Common myeloid progenitor, CD34-positive (primary cell): ENCODE results near the gene ATP2B1.

ENCODE experiments used
- CTCF ChIA-PET: fragments of 350-600 bp; sonication (Branson Sonifier 250); formaldehyde crosslinking; loops from one replicate; lab custom pipeline; 2021; ENCODE audit warnings: antibody characterized with exemption; lab: Charles Lee
- POLR2A ChIA-PET: fragments of 350-600 bp; sonication (Branson Sonifier 250); formaldehyde crosslinking; loops from one replicate; lab custom pipeline; 2021; ENCODE audit warnings: antibody characterized with exemption; lab: Charles Lee
- DNase-seq, 3 donors: peaks; one replicate each; pipeline versions ENCODE4 v3.0.0 to v3.0.0-alpha.2; 2013
- H3K27ac ChIP-seq, 2 experiments: 1 replicate in 1 of 2; 2 replicates in 1 of 2; pipeline ENCODE4 v1.7.0; 2013; ENCODE audit warnings: inconsistent platforms in 2 of 2, low read length in 2 of 2, mild to moderate bottlenecking in 2 of 2, low read depth in 1 of 2, moderate library complexity in 1 of 2; ENCODE audit not compliant: severe bottlenecking in 2 of 2, insufficient read depth in 1 of 2, poor library complexity in 1 of 2
- H3K27me3 ChIP-seq, 5 experiments: replicated peaks in 2 of 5; 1 replicate in 3 of 5; 2 replicates in 2 of 5; pipeline versions ENCODE4 v1.6.1 to v1.7.0; 2013; ENCODE audit warnings: low read length in 4 of 5, mild to moderate bottlenecking in 2 of 5, moderate library complexity in 2 of 5, inconsistent platforms in 1 of 5; ENCODE audit not compliant: insufficient read depth in 5 of 5, control insufficient read depth in 4 of 5
- H3K36me3 ChIP-seq, 4 experiments: 1 replicate in 2 of 4; 2 replicates in 2 of 4; pipeline versions ENCODE4 v1.6.1 to v1.7.0; 2013; ENCODE audit warnings: low read length in 3 of 4, control low read depth in 1 of 4, mild to moderate bottlenecking in 1 of 4; ENCODE audit not compliant: control insufficient read depth in 4 of 4, insufficient read depth in 4 of 4
- H3K4me1 ChIP-seq, 4 experiments: 1 replicate in 3 of 4; 2 replicates in 1 of 4; pipeline versions ENCODE4 v1.6.1 to v1.7.1; 2013; ENCODE audit warnings: low read length in 3 of 4, mild to moderate bottlenecking in 3 of 4, control low read depth in 1 of 4, inconsistent platforms in 1 of 4, moderate library complexity in 1 of 4; ENCODE audit not compliant: control insufficient read depth in 4 of 4, insufficient read depth in 4 of 4; ENCODE audit errors: control extremely low read depth in 1 of 4
- H3K4me3 ChIP-seq, 7 experiments: 1 replicate in 4 of 7; 2 replicates in 3 of 7; pipeline versions ENCODE4 v1.5.1 to v1.7.0; 2013; ENCODE audit warnings: mild to moderate bottlenecking in 7 of 7, low read length in 6 of 7, moderate library complexity in 6 of 7, inconsistent platforms in 2 of 7, low read depth in 2 of 7, control low read depth in 1 of 7; ENCODE audit not compliant: insufficient read depth in 4 of 7, control insufficient read depth in 1 of 7; ENCODE audit errors: extremely low read depth in 1 of 7
- H3K9me3 ChIP-seq, 5 experiments: 1 replicate in 4 of 5; 2 replicates in 1 of 5; pipeline versions ENCODE4 v1.6.1 to v1.7.1; 2013; ENCODE audit warnings: low read length in 4 of 5, mild to moderate bottlenecking in 2 of 5, inconsistent platforms in 1 of 5, low read depth in 1 of 5, moderate library complexity in 1 of 5; ENCODE audit not compliant: control insufficient read depth in 4 of 5, insufficient read depth in 2 of 5; ENCODE audit errors: control extremely low read depth in 1 of 5
- WGBS: methylation state at CpG from one replicate; pipeline ENCODE4 v1.1.5; 2013; ENCODE audit not compliant: insufficient coverage; 5-methylcytosine and 5-hydroxymethylcytosine counted together

ATP2B1 gene

DNA sequence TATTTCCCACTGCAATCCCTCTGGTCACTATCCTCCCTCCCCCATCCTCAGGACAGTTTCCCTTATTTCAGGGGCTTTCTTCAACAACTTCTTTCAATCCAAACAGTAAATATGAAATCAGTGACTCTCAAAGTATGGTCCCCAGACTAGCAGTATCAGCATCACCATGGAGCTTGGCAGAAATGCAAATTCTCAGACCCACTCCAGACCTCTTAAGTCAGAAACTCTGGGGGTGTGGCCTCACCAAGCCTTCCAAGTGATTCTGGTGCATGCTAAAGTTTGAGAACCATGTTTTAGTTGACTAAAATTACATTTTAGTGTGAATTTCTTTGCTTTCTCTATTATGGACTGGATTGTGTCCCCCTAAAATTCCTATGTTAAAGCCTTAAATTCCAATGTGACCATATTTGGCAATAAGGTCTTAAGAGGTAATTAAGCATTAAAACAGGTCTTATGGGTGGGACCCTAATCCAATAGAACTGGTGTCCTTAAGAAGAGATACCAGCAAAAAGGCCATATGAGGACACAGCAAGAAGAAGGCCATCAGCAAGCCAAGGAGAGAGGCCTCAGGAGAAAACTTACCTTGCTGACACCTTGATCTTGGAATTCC lies 23.2 kb downstream of the ATP2B1 start:
- ChIA-PET POLR2A (no interaction called here), CTCF (interaction anchor here (1.3 to 1.4 kb wide), 2 partner anchors 24 to 30 kb away, joined by 3 to 5 read pairs; partner anchors contain the start of gene ATP2B1)
- no peak overlapping the region for H3K4me3 ChIP-seq
- no peaks in the 10 kb centered on the region for H3K4me1 ChIP-seq
- peaks cover 0 to 4% (median 0%) of the 10 kb centered on the region in 4 experiments for H3K36me3 ChIP-seq
- H3K27me3 ChIP-seq, result no peaks in the 10 kb centered on the region
- H3K9me3 ChIP-seq, result peaks cover 0 to 19% (median 4%) of the 10 kb centered on the region in 5 experiments
- no peak overlapping the region for H3K27ac ChIP-seq
- DNase-seq, result peak in 1 of 3 donors; percentile 26

GRCh38 chr12:89684136-89684535 lies 24.5 kb downstream of the ATP2B1 start:
- WGBS, result no CpG with 5 or more reads among the region's 3 CpGs
- Histone ChIP-seq H3K27ac (no peak overlapping the region), H3K36me3 (peaks cover 0 to 4% (median 0%) of the 10 kb centered on the region in 4 experiments), H3K27me3 (no peaks in the 10 kb centered on the region), H3K4me3 (no peak overlapping the region), H3K9me3 (peaks cover 0 to 27% (median 5%) of the 10 kb centered on the region in 5 experiments), H3K4me1 (no peaks in the 10 kb centered on the region)
- POLR2A ChIA-PET, result no interaction called here
- DNase-seq, result no peak
- CTCF ChIA-PET, result interaction anchor here (1.1 to 1.4 kb wide), 3 partner anchors 20 to 29 kb away, joined by 3 to 5 read pairs (median 3); partner anchors contain the start of gene ATP2B1

GRCh38 chr12:89682284-89682683 lies 26.4 kb downstream of the ATP2B1 start:
- POLR2A ChIA-PET, result no interaction called here
- no peak for DNase-seq
- no CpG with 5 or more reads among the region's 3 CpGs for WGBS

DNA sequence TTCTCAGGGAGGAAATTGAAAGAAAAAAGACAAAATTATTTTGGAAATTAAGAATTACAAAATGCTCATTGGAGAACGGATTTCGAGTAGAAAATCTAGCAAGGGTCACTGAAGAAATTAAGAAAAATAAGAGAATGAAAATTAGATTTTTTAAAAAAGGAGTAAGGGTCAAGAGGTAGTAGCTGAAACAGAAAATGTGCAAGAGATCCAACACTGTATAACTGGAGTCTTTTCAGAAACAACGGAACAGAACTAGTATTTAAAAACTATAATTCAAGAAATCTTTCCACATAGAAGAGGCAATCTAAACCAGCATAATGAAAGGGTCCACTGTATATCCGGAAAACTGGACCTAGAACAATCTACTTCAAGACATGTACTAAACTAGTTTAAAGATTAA lies 28.2 kb downstream of the ATP2B1 start:
- H3K27ac ChIP-seq, result no peak overlapping the region
- POLR2A ChIA-PET, result interaction anchor here (0.6 kb wide), 1 partner anchor 31 kb away, joined by 3 read pairs; no protein-coding TSS in a partner anchor
- WGBS, result 94% methylated on average over 2 of the region's 4 CpGs
- peaks cover 0 to 4% (median 0%) of the 10 kb centered on the region in 4 experiments for H3K36me3 ChIP-seq
- no peak for DNase-seq
- H3K4me3 ChIP-seq, result no peak overlapping the region
- H3K27me3 ChIP-seq, result no peaks in the 10 kb centered on the region
- CTCF ChIA-PET, result no interaction called here
- peaks cover 0 to 25% (median 5%) of the 10 kb centered on the region in 5 experiments for H3K9me3 ChIP-seq
- H3K4me1 ChIP-seq, result no peaks in the 10 kb centered on the region

More at GRCh38 chr12:89682284-89682683, 26.4 kb downstream of the ATP2B1 start:
- Histone ChIP-seq H3K27me3 (no peaks in the 10 kb centered on the region), H3K4me1 (no peaks in the 10 kb centered on the region), H3K27ac (no peak overlapping the region), H3K9me3 (peaks cover 0 to 27% (median 5%) of the 10 kb centered on the region in 5 experiments), H3K4me3 (no peak overlapping the region), H3K36me3 (peaks cover 0 to 4% (median 0%) of the 10 kb centered on the region in 4 experiments)
- CTCF ChIA-PET, result no interaction called here

DNA sequence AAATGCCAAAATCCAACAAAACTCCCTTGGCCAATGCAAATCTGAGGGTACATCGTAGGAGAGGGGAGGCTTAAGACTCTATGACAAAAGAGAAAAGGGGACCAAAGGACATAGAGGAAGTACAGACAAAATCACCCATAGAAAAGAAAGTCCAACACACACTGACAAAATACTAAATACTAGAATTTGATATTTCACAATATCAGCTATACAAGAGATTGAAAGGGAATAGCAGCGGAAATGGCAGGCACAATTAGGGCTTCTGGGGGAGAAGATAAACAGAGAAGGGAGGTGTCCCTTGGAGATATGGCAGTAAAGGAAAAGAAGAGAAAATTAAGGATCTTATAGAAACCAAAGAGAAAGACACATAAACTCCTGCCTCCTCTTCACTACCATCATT lies 29.0 kb downstream of the ATP2B1 start:
- Histone ChIP-seq H3K27ac (no peak overlapping the region), H3K4me1 (no peaks in the 10 kb centered on the region), H3K27me3 (no peaks in the 10 kb centered on the region), H3K9me3 (peaks cover 0 to 25% (median 5%) of the 10 kb centered on the region in 5 experiments), H3K4me3 (no peak overlapping the region), H3K36me3 (peaks cover 0 to 4% (median 0%) of the 10 kb centered on the region in 4 experiments)
- ChIA-PET CTCF (interaction anchor here (1.1 kb wide), 1 partner anchor 9 kb away, joined by 4 read pairs; no protein-coding TSS in a partner anchor), POLR2A (no interaction called here)
- no peak for DNase-seq
- 83% methylated on average over 1 of the region's 2 CpGs for WGBS

- WGBS, result no CpG with 5 or more reads among the region's 2 CpGs
- Histone ChIP-seq H3K9me3 (peaks cover 0 to 25% (median 5%) of the 10 kb centered on the region in 5 experiments), H3K27me3 (no peaks in the 10 kb centered on the region), H3K36me3 (peaks cover 0 to 2% (median 0%) of the 10 kb centered on the region in 4 experiments), H3K4me3 (no peak overlapping the region), H3K27ac (no peak overlapping the region), H3K4me1 (peaks cover 0 to 4% (median 0%) of the 10 kb centered on the region in 4 experiments)
- CTCF ChIA-PET, result interaction anchor here (0.8 kb wide), 1 partner anchor 566 kb away, joined by 3 read pairs; no protein-coding TSS in a partner anchor
- no peak for DNase-seq
- POLR2A ChIA-PET, result interaction anchor here (0.6 kb wide), 1 partner anchor 688 kb away, joined by 3 read pairs; no protein-coding TSS in a partner anchor
Observed at GRCh38 chr12:89678225-89678624, 30.4 kb downstream of the ATP2B1 start.

DNA sequence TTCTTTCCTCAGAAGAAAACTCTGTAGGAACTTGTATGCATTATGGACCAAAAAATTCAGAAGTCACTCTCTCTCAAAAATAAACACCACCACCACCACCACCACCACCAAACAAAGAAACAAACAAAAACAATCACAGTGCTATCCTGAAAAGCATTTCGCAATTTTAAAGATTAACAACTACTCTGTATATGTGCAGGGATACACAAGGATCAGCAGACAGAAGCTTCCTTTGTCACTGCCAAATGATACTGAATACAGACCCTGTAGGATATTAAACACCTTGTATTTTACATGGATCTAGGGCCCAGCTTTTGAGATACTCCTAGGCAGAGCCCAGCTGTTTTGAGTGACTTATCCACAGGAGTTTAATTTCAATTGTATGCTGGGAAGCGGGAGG lies 31.7 kb downstream of the ATP2B1 start:
- ChIA-PET POLR2A (interaction anchor here (0.6 kb wide), 1 partner anchor 10 kb away, joined by 3 read pairs; no protein-coding TSS in a partner anchor), CTCF (interaction anchor here (1.5 kb wide), 1 partner anchor 9 kb away, joined by 3 read pairs; no protein-coding TSS in a partner anchor)
- Histone ChIP-seq H3K27me3 (no peaks in the 10 kb centered on the region), H3K9me3 (peaks cover 0 to 18% (median 2%) of the 10 kb centered on the region in 5 experiments), H3K36me3 (no peaks in the 10 kb centered on the region), H3K4me1 (peaks cover 0 to 7% (median under 1%) of the 10 kb centered on the region in 4 experiments), H3K4me3 (no peak overlapping the region), H3K27ac (no peak overlapping the region)
- no peak for DNase-seq
- WGBS, result 100% methylated on average over 1 of the region's 2 CpGs
